GM21390 (cell line): ENCODE data around the gene CLCF1.
"Not testable (repeated sequence)": the region's sequence is repeated elsewhere in the genome, so short reads cannot be mapped to it uniquely, and the experiment has no call there.

Experiments
- ATAC-seq: cut with Tn5 transposase; IDR thresholded peaks from one replicate; pipeline ENCODE4 v1.9.1; 2021; ENCODE audit not compliant: unreplicated experiment

Gene CLCF1

GRCh38 chr11:67409261-67409666, 35.9 kb upstream of the CLCF1 start:
- ATAC-seq = no peak

DNA sequence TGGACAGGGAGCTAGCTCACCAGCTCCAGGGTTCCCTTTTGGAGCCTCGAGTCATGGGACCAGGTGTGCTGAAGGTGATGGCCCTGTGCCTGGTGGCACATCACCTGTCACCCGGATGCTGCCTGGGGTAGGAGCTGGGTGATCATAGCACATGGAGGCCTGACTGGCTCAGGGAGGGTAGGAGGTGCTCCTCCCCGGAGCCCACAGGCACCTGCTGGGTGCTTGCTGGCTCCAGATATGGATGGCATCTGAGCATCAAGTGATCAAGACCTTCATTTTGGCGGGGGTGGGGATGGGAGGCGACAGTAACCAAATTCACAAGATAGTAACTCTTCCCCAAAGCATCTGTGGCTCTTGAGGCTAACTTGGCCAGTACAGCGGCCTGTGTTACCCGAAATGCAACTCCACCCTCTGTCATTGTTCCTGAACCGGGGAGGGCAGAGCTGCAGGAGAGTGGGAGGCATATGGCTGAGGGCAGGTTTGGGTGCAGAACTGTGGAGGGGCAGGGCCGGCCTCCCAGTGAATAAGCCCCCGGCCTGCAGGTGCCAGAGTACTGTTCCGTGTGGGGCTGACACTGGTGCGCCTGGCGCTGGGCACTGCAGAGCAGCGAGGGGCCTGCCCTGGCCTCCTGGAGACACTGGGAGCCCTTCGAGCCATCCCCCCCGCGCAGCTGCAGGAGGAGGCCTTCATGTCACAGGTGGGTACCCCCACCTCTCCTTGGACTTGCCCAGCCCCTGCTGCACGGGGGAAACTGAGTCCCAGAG, 35.2 kb upstream of the CLCF1 start:
- no peak for ATAC-seq

- no peak for ATAC-seq
Measured at GRCh38 chr11:67407688-67408163, 34.3 kb upstream of the CLCF1 start.

GRCh38 chr11:67406969-67407687, 33.7 kb upstream of the CLCF1 start:
- no peak for ATAC-seq

DNA sequence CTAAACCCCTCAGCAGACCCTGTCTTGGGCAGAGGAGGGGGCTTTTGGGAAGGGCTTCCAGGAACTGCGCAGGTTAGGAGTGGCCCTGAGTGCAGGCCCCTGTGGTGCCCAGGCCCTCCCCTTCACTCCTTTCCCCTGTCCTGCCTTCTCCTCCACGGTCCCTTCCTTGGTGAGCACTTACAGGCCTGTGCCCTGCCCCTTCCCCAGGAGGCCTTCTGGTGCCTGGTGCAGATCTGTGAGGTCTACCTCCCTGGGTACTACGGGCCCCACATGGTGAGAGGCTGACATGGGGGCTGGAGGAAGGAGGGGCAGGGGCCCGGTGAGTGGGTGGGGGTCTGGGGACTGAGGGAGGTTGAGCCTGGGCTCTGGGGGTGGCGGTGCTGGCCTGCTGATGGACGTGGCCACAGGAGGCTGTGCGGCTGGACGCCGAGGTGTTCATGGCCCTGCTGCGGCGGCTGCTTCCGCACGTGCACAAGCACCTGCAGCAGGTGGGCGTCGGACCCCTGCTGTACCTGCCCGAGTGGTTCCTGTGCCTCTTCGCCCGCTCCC, 33.1 kb upstream of the CLCF1 start:
- no peak for ATAC-seq

DNA sequence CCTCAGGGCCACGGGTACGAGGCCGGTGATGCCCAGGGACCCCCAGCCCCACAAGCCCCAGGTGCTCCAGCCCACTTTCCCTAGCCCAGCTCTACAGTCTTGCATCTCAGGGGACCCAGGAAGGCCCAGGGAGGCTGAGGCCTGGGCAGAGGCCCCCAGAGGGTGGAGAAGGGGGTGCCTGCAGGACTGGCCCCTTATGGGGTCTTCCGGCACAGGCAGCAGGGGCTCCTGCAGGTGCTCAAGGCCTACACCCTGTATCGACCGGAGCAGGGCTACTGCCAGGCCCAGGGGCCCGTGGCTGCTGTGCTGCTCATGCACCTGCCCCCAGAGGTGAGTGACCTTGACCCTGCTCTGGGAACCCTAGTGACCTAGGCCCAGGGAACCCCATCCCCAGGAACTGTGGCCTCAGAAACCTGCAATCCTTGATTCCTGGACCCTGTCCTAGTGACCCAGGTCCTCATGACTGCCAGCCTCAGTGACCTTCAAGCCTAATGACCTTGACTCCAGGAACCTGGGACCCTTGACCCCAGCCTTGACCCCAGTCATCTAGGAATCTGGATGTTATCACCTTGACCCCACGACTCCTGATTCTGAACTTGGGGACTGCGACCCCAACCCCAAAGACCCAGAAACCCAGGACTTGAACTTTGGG, 32.4 kb upstream of the CLCF1 start:
- ATAC-seq = no peak

DNA sequence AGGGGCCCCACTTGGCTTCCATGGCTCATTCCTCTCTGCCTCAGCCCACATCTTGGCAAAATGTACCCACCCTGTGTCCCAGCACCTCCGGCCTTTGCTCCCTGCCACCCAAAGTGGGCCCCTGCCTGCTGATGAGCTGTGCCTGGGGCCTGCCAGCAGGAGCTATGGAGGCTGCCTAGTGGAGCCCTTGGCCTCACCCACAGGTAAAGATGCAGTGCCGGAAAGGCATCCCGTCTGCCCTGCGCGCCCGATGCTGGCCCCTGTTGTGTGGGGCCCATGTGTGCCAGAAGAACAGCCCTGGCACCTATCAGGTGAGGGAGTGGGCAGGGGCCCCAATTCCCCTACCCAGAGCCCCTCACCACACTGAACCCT, 31.8 kb upstream of the CLCF1 start:
- ATAC-seq = no peak

DNA sequence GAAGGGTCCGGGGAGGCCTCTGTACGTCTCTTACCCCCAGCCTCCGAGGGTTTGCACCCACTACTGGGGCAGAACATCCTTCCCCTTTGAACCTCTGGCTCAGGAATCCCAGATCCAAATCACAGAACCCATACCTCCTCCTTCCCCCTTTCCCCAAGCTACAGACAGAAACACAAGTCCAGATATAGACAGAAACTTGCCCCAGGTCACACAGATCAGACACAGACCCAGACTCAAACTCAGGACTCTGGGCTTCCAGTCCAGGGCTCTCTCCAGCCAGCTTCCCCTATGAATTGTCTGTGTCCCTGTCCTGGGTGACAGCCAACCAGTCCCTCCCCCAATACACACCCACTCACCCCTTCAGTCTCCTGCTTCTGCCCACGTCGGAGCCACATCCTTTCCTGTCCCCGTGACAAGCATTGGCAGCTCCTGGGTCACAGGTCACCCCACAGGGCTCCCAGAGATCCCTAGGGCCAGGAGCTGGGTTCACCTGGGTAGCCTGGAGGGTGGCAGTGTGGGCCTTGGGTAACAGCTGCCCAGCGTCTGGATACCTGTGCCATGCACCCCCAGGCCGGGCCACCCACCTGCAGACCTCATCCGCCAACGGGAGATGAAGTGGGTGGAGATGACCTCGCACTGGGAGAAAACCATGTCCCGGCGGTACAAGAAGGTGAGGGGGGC, 31.3 kb upstream of the CLCF1 start:
- no peak for ATAC-seq

DNA sequence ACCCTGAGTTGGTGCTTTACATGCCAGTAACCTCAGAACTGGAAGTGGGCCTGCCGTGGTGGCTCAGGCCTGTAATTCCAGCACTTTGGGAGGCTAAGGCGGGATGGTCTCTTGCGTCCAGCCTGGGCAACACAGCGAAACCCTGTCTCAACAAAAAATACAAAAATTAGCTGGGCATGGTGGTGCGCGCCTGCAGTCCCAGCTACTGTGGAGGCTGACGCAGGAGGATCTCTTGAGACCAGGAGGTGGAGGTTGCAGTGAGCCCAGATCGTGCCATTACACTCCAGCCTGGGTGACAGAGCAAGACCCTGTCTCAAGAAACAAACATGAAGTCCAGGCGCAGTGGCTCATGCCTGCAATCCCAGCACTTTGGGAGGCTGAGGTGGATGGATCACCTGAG, 29.7 kb upstream of the CLCF1 start:
- ATAC-seq = not testable (repeated sequence)

- ATAC-seq = not testable (repeated sequence)
Measured at GRCh38 chr11:67402192-67402839, 28.9 kb upstream of the CLCF1 start.

GRCh38 chr11:67401495-67402191, 28.2 kb upstream of the CLCF1 start, which contains the start of gene PPP1CA:
PPP1CA (minus strand) TSS chr11:67401858; CDS start chr11:67401782, 76 bp downstream.
- ATAC-seq = peak; percentile 57

- peak; percentile 20 for ATAC-seq
Measured at GRCh38 chr11:67400942-67401494, 27.6 kb upstream of the CLCF1 start.

DNA sequence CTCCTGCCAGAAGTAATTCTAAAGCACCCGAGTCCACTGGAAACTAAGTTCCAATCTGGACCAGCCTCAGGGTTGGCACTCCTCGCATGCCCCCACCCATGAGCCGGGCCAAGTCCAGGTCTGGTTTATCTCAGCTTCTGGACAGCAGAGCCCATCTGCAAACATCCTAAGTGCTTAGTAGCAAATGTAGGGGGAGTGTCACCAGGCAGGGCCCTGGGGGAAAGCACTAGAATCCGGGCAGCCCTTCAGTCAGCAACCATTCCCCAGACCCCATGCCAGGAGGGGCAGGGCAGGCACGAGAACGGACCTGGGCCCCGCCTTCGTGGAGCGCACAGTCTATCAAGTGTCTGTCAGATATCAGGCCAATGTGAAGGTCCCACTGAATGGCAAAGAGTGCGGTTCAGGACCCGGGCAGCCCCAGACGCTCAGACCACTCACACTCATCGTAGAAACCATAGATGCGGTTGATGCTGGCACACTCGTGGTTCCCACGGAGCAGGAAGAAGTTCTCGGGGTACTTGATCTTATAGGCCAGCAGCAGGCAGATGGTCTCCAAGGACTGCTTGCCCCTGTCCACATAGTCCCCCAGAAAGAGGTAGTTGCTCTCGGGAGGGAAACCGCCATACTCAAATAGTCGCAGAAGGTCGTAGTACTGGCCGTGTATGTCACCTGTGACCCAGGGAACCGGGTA, 27.0 kb upstream of the CLCF1 start:
- ATAC-seq = no peak

GRCh38 chr11:67398661-67399563, 25.5 kb upstream of the CLCF1 start:
- ATAC-seq = no peak

- no peak for ATAC-seq
Measured at GRCh38 chr11:67397986-67398660, 24.7 kb upstream of the CLCF1 start.

DNA sequence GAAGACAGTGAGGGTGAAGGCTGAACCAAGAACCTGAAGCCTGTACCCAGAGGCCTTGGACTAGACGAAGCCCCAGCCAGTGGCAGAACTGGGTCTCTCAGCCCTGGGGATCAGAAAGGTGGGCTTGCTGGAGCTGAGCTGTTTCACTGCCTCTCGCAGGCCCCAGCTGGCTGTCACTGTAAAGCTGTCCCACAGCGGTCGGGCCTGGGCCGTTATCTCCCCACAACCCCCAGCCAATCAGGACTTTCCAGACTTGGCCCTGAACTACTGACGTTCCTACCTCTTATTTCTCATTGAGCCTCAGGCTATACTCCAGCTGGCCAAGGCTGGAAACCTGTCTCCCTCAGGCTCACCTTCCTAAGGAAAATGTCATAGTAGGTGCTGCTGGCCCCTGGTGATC, 24.1 kb upstream of the CLCF1 start:
- no peak for ATAC-seq
